HG02610 (cell line): ENCODE data around the gene HOXD12.

Source experiments
- ATAC-seq: cut with Tn5 transposase; IDR thresholded peaks from one replicate; pipeline ENCODE4 v1.9.1; 2021; ENCODE audit warnings: mild to moderate bottlenecking, moderate library complexity; ENCODE audit not compliant: unreplicated experiment

The HOXD12 gene

GRCh38 chr2:176080540-176081375, 18.8 kb upstream of the HOXD12 start:
- no peak for ATAC-seq

DNA sequence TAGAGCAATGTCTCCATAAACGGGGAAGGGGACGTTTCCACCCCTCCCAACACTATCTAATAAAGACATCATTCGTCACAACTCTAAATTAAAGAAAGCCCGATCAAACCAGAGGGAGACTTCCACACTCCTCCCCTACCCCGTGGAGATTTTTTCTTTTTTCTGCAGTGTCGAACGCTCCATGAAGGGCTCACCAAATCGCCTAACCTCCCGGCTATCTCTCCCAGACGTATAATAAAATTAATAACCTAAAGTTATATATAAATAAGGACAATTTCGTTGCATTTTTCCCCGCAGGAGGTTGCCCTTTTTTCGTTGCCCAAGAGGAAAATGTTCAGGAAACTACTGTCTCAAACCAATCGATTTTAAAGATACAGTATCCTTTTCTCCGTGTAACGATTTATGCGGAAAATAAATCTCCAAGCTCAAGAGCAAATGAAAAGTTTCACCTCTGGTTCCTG, 18.2 kb upstream of the HOXD12 start:
- ATAC-seq, result no peak

DNA sequence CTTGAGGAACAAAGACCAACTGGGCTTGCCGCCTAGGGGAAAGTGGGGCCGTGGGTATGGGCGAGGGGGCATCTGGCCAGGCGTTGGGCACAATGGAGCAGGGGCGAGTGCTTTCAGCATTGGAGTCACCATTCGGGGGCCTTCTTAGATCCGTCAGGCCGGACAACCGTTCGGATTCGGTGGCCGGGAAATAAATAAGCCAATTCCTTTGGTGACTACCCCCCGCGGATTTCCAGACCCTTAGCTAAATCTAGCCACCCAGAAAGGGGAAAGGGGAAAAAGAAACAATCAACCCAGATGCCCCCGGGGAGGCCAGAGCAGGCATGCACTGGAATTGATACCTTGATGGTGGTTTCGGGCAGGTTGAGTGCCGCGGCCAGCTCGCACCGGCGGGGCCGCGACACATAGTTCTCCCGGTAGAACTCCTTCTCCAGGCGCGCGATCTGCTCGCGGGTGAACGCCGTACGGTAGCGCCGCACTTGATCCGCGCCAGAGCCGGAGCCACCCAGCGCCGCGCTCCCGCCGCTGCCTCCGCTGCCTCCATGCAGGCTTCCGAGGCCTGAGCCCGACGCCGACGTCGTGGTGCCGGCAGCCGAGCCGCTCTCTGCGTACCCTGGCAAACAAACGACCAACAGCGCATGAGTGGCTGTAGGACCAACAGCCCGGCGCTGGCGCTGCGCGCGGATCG, 17.6 kb upstream of the HOXD12 start:
- no peak for ATAC-seq

DNA sequence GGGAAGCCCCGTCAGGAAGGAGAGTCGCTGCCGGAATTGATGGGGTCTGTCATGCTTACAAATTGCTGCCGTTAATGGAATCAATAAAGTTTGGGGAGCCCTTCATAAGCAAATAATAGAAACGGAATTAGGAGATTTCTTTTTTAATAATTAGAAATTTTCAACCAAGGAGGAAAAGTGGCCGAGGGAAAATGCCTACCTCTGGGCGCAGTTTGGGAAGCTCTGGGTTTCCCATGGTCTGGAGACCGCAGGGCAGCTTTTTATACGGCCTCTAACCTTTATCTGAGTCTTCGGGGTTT, 17.1 kb upstream of the HOXD12 start:
- no peak for ATAC-seq

DNA sequence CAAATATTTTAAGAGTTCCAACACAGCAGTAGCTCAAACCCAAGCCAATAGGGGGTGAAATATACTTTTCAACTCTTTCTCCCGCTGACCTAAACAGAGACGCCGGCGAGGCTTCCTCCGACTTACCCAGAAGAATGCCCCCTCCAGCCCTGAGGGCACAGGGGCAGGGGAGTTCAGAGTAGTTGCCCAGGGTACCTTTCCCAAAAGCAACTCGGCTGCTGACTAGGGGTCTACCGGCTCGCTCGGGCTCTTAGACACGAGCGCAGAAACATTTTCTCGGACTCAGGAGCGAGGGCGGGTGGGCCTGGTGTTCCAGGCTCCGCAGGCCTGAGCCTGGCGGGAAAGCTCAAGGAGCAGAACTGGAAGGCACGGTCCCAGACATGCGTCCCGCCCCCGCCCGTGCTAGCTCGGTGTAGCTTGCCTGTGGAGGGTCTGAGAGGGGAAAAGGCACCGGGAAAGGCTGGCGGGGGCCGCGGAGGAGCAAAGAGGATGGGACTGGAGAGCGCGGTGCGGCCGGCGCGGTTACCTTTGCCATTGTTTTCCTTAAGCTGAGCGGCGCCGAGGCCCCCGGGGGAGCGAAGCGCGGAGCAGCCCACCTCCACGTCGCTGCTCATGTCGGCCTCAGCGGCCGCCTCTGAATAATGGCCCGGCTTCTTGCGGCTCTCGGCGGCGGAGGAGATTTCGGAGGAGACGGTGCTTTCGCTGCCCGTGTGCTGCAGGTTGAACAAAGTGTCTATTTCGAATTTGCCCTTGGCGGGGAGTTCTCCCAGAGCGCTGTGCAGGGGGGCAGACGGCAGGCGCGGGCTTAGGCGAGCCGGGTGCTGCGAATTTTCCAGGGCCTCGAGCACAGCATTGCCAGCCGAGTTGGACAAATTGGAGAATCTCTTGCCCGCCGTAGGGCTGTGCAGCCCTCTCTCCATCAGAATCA, 16.5 kb upstream of the HOXD12 start:
- ATAC-seq, result no peak

DNA sequence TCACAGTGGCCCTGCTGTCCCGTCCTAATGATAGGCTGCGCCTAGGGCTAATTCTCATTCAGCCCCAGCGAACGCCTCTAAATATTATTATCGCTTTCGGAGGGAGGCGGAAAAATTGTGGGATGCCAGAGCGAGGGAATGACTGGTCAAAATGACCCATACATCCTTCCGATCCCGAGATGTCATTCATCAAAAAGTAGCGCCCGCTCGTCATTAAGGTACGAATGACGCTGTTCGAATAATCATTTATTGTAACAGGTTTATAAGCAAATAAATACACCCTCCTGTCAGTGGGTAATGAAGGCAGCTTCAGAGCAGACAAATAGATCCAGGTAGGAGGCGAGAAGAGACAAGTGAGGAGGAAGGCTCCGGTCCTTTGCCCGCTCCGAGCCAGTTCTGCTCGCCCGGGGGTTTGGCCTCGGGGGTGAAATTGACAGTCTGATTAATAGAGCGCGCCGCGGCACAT, 15.8 kb upstream of the HOXD12 start, which contains the start of gene EVX2:
Gene EVX2 (minus strand): TSS at position 167 of the 466 bp plus-strand sequence. CDS start 186 bp downstream, outside the sequence.
- ATAC-seq, result no peak

DNA sequence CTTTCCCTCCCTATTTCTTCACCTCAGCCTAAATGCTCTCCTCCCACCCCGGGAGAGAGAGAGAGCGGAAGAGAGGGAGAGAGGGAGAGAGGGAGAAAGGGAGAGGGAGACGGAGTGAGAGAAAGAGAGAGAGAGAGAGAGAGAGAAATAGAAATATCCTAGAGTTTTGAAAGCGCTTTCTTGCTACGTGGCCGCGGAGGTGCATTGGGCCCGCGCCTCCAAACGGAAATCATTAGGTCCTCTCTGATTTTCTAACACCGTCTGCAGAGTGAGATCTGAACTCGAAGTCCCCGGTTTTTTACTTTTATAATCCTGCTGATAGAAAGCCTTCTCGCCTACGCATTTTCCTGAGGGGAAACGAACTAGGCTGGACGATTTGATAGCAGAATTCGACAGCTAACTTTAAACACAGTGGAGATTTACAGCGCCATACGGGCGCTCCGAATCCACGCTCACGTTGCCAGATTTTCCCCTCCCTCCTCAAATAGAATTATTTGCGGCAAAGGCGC, 14.9 kb upstream of the HOXD12 start:
- no peak for ATAC-seq

DNA sequence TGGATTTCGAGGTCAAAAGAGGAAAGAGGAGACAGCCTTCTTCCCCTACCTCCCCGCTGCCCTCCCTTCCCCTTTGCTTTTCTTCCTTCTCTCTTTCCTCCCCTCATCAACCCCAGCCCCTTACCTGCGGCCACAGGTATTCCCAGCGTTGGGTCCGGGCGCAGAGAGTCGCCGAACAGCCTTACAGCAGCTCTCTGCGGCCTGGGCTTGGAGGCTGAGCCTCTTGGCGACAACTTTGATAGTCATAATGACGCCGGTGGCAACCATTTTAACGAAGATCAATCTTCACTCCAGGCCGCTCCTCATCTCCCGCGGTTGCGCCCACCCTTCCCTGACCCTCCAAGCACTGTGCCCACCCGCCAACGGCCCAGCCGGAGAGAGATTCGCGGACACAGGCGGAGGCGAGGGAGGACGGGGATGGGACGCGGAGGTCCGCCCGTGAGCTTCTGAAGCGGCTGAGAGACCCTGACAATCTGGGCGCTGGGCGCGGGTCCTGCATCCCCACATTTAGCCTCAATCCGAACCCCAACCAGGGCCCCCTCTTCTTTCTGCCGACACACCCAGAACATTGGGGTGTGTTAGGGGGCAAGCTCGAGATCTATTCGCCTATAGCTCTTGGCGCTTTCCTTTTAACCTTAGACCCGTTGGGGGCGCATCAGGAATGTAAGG, 14.3 kb upstream of the HOXD12 start:
- ATAC-seq, result no peak

- ATAC-seq, result no peak
Measured at GRCh38 chr2:176085861-176086771, 13.5 kb upstream of the HOXD12 start.

DNA sequence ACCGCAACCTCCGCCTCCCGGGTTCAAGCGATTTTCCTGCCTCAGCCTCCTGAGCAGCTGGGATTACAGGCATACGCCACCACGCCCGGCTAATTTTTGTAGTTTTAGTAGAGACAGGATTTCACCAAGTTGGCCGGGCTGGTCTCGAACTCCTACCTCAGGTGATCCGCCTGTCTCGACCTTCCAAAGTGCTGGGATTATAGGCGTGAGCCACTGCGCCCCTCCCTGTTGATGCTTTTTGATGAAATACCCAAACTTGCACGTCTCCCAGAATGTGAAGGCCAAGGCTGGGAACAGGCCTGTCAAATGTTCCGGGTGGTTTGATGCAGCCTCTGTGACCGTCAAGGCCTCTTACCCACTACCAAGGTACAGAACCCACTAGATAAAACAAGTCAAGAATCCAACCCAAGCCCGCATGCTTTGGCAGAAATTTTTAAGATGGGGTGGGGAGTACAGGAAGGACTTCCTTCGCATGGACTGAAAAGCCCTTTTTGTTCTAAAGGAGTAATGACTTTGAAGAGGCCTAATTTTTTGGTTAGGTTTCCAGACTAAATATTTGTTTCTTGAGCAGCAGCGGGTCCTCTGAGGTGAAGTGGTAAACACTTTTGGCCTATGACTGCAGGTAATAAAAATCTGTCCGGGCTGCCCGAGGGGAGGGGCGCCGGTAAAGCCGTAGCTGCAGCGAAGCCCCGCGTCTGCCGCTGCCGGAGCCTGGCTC, 12.1 kb upstream of the HOXD12 start:
- no peak for ATAC-seq

DNA sequence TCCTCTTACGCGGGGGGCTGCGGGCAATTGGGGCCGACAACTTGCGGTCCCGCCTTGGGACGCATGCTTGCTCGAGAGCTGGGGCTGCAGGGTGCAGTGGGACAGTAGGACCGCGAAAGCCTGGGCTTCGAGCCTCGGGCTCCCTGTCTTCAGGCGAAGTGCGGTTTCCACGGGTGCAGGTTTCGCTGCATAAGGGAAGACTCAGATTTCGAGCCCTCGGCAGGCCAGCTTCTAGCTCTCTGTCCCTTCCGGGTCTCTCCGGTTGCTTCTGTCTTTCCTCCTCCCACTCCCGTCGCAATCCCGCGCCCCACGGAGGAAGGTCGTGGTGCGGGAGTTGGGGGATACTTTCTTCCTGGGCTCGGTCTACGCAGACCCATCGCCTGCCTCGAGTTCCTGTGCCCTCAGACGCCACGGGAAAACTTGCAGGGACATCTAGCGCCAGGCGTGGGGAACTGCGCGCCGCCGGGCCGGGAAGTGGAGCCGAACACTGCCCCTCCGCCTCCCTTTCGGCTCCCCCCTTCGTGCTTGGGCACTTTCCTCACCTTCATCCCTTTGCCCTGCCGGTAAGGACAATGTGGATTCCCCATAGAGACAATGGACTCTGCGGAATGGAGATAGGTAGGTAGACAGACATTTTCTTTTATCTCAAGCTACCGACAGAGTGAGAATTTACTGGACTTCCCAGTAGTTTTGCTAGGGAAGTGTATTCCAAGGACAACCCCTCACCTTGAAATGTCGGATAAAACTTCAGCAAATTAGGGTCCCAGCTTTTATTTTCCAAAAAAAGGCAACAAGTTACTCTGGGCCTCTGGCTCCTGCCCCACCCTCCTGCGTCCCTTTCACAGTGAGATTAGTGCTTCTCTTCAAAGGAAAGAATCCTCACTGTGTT, 11.3 kb upstream of the HOXD12 start:
- peak; percentile 60 for ATAC-seq

- no peak for ATAC-seq
Measured at GRCh38 chr2:176088937-176089842, 10.4 kb upstream of the HOXD12 start.

DNA sequence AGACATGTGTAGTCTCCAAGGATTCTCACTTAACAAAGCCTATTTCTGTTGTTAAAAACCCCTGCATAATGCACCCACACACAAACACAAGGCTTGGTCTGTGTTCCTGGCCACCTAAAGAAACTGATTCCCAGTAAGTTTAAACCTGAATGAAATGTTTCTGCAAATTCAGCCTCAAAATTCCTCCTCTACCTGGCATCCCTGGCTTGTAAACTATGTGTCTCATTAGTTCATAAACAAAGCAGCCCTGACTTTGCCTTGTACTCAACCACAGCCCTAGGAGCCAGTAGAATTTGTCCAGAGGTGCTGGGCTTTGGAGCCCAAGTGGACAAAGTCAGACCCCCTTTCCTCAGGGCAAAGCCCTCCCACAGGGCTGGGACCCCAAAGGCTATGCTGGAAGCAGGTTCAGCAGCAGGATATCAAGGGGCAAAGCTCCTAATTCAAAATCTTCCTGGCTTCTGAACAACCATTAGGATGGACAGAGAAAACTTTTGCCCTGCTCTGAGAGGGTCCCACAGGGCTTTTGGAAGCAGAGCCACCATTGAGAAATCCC, 9.7 kb upstream of the HOXD12 start:
- no peak for ATAC-seq

- no peak for ATAC-seq
Measured at GRCh38 chr2:176090862-176091261, 8.7 kb upstream of the HOXD12 start.

GRCh38 chr2:176091329-176092258, 8.0 kb upstream of the HOXD12 start:
- ATAC-seq, result no peak
